ENCODE data around the gene SAXO1. TPM values are rescaled to one million over a fixed set of nuclear protein-coding genes. Genes with fewer than 3 reads are reported as not detected.

SAXO1 gene
- total and polyA plus RNA-seq, 3 donors from 2014 or later = 25.8 to 103 (median 44.0) TPM

GRCh38 chr9:18970393-18970792 is 62.6 kb downstream of the SAXO1 start:
- Histone ChIP-seq H3K4me3 (no peak overlapping the region), H3K36me3 (ENCODE audit: low read depth, missing control alignments) (no peaks in the 10 kb centered on the region), H3K27ac (no peak overlapping the region), H3K9me3 (no peaks in the 10 kb centered on the region), H3K4me1 (peaks cover 6% of the 10 kb centered on the region), H3K27me3 (no peaks in the 10 kb centered on the region)
- TF ChIP-seq POLR2A (IDR thresholded peaks at IDR 0.05) = no peak
- TF ChIP-seq CTCF (IDR thresholded peaks at IDR 0.05) = no peak
- WGBS, 2 donors = 56 to 71% methylated on average over 2 of the region's 2 CpGs
- intact Hi-C loops (cut with DNase I; ENCODE audit: low total_unique reads) = no loop called here
- no peak for DNase-seq

DNA sequence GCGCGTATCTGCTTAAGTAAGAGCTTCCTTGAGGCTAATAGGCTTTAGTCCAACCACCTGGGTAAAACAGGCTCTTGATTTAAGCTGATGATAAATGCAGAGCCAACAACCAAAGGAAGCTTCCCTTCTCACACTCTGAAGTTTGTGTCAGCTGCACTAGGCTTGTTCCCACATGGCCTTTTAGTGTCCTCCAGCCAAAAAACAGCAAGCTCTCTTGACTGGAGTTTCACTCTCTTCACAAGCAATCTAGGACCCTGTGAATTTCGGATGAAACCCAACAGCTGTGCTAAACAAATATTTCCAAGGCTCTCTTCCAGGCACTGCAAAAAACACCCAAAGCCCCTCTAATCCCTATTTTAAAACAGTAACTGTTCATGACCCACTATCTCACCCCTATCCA is 63.9 kb downstream of the SAXO1 start:
- Histone ChIP-seq H3K4me1 (peaks cover 6% of the 10 kb centered on the region), H3K27ac (peak overlapping the region in 1 of 2 donors; percentile 14), H3K4me3 (no peak overlapping the region), H3K36me3 (ENCODE audit: low read depth, missing control alignments) (no peaks in the 10 kb centered on the region), H3K27me3 (no peaks in the 10 kb centered on the region), H3K9me3 (no peaks in the 10 kb centered on the region)
- intact Hi-C loops (cut with DNase I; ENCODE audit: low total_unique reads) = no loop called here
- WGBS, 2 donors = 53 to 55% methylated on average over 3 of the region's 3 CpGs
- TF ChIP-seq POLR2A (IDR thresholded peaks at IDR 0.05) = no peak
- no peak for TF ChIP-seq CTCF (IDR thresholded peaks at IDR 0.05)
- DNase-seq = peak; percentile 25

GRCh38 chr9:18955626-18956025 is 77.4 kb downstream of the SAXO1 start:
- H3K36me3 ChIP-seq (ENCODE audit: low read depth, missing control alignments) = no peaks in the 10 kb centered on the region
- 86 to 90% methylated on average over 2 of the region's 2 CpGs for WGBS, 2 donors
- intact Hi-C loops (cut with DNase I; ENCODE audit: low total_unique reads) = no loop called here
- H3K4me3 ChIP-seq = no peak overlapping the region
- no peak for DNase-seq
- no peaks in the 10 kb centered on the region for H3K9me3 ChIP-seq
- H3K27me3 ChIP-seq = no peaks in the 10 kb centered on the region
- no peak overlapping the region for H3K27ac ChIP-seq
- TF ChIP-seq CTCF (IDR thresholded peaks at IDR 0.05) (no peak), POLR2A (IDR thresholded peaks at IDR 0.05) (no peak)
- H3K4me1 ChIP-seq = no peaks in the 10 kb centered on the region

DNA sequence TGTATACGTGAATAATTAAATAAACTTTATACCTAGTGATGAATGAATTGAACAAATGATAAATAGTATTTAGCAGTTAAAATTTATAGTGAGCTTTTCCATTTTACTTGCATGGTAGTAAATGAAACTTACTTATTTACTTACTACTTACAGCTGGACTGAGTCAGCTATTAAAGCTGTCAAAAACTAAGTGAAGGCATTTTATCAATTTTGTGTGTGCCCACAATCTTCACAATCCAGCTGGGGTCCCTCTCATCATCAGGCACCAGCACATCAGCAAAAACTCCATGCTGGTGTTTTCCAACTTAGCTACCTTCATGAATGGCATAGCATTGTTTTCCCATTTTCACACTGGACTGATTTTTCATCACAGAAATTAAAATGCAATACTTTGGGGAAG is 81.1 kb downstream of the SAXO1 start:
- WGBS, 2 donors = 86 to 87% methylated on average over 1 of the region's 1 CpG
- intact Hi-C loops (cut with DNase I; ENCODE audit: low total_unique reads) = no loop called here
- TF ChIP-seq POLR2A (IDR thresholded peaks at IDR 0.05) (no peak), CTCF (IDR thresholded peaks at IDR 0.05) (no peak)
- no peaks in the 10 kb centered on the region for H3K27me3 ChIP-seq
- H3K4me1 ChIP-seq = no peaks in the 10 kb centered on the region
- H3K36me3 ChIP-seq (ENCODE audit: low read depth, missing control alignments) = no peaks in the 10 kb centered on the region
- DNase-seq = no peak
- no peaks in the 10 kb centered on the region for H3K9me3 ChIP-seq
- H3K27ac ChIP-seq = no peak overlapping the region
- no peak overlapping the region for H3K4me3 ChIP-seq

GRCh38 chr9:18947892-18948339 is 85.1 kb downstream of the SAXO1 start:
- Histone ChIP-seq H3K9me3 (no peaks in the 10 kb centered on the region), H3K4me3 (no peak overlapping the region), H3K27ac (no peak overlapping the region), H3K36me3 (ENCODE audit: low read depth, missing control alignments) (no peaks in the 10 kb centered on the region), H3K4me1 (no peaks in the 10 kb centered on the region), H3K27me3 (no peaks in the 10 kb centered on the region)
- DNase-seq = no peak
- no peak for TF ChIP-seq CTCF (IDR thresholded peaks at IDR 0.05)
- no peak for TF ChIP-seq POLR2A (IDR thresholded peaks at IDR 0.05)
- WGBS, 2 donors = 71 to 80% methylated on average over 4 of the region's 4 CpGs
- intact Hi-C loops (cut with DNase I; ENCODE audit: low total_unique reads) = no loop called here

Data from testis (tissue), 3 donors.